HG02759 (cell line): Measurements from ENCODE around the gene S100A10.

ENCODE experiments used
- ATAC-seq: cut with Tn5 transposase; IDR thresholded peaks from one replicate; pipeline ENCODE4 v1.9.1; 2021; ENCODE audit warnings: mild to moderate bottlenecking, moderate library complexity; ENCODE audit not compliant: unreplicated experiment

Gene S100A10

GRCh38 chr1:151939779-151940178, 53.9 kb downstream of the S100A10 start:
- ATAC-seq = no peak

GRCh38 chr1:151939141-151939540, 54.5 kb downstream of the S100A10 start:
- ATAC-seq = no peak

GRCh38 chr1:151936653-151937052, 57.0 kb downstream of the S100A10 start:
- ATAC-seq = no peak

- no peak for ATAC-seq
Measured at GRCh38 chr1:151935894-151936602, 57.6 kb downstream of the S100A10 start.

- ATAC-seq = no peak
Measured at GRCh38 chr1:151935154-151935553, 58.5 kb downstream of the S100A10 start.

GRCh38 chr1:151934048-151934493, 59.6 kb downstream of the S100A10 start:
- no peak for ATAC-seq
